Uterus (tissue), 4 donors: ENCODE measurements around the gene TINAGL1. TPM values are rescaled to one million over a fixed set of nuclear protein-coding genes. Genes with fewer than 3 reads are reported as not detected.
A peak's percentile ranks its signal among the peaks of the same experiment; 100 is the strongest.

ENCODE experiments used
- DNase-seq, 2 donors: peaks; one replicate each; pipeline ENCODE4 v3.0.0-alpha.2; 2019 to 2020
- H3K27ac ChIP-seq, 2 donors: fragments of 200-600 bp; sonication (generic); 1 replicate in 1 of 2; 2 replicates in 1 of 2; pipeline ENCODE4 v1.5.1; 2016 to 2018
- H3K27me3 ChIP-seq, 2 donors: fragments of 200-600 bp; sonication (generic); one replicate each; pipeline ENCODE4 v1.5.1; 2018 to 2019; ENCODE audit warnings: control low read depth in 1 of 2
- H3K36me3 ChIP-seq, 2 donors: fragments of 200-600 bp; sonication (generic); one replicate each; pipeline ENCODE4 v1.5.1; 2019; ENCODE audit warnings: control low read depth in 1 of 2
- H3K4me1 ChIP-seq, 2 donors: fragments of 200-600 bp; sonication (generic); one replicate each; pipeline ENCODE4 v1.5.1; 2018 to 2019; ENCODE audit warnings: control low read depth in 1 of 2
- H3K4me3 ChIP-seq, 2 donors: fragments of 200-600 bp; sonication (generic); 1 replicate in 1 of 2; 2 replicates in 1 of 2; pipeline ENCODE4 v1.5.1; 2018 to 2019; ENCODE audit warnings: mild to moderate bottlenecking in 1 of 2
- H3K9me3 ChIP-seq, 2 donors: fragments of 200-600 bp; sonication (generic); one replicate each; pipeline ENCODE4 v1.5.1; 2019; ENCODE audit warnings: control low read depth in 1 of 2
- CTCF ChIP-seq, 4 experiments: fragments of 200-600 bp in 2 of 4; fragments of 450-650 bp in 2 of 4; sonication (generic) in 2 of 4; IDR thresholded peaks; one replicate each; pipeline ENCODE4 v1.5.1; 2016 to 2019; ENCODE audit warnings: antibody characterized with exemption in 4 of 4, mild to moderate bottlenecking in 2 of 4, moderate library complexity in 1 of 4
- POLR2A ChIP-seq, 2 donors: fragments of 450-650 bp; IDR thresholded peaks; one replicate each; pipeline ENCODE4 v1.6.1; 2016; ENCODE audit warnings: antibody characterized with exemption in 2 of 2, mild to moderate bottlenecking in 1 of 2, moderate library complexity in 1 of 2
- intact Hi-C: fragments of 100-400 bp; cut with DNase I; formaldehyde crosslinking; loops from one replicate; pipeline ENCODE4 v1.15.1; 2023; ENCODE audit warnings: low total_unique reads
- total RNA-seq, 4 donors: library from RNA; depleted of rRNA in 3 of 4; stranded (reverse); fragments of >200 nt in 3 of 4; gene quantifications; one replicate each; pipeline versions ENCODE4 v1.1.0 to v1.2.4, GENCODE V29; 2014 to 2023
- donor health status: DM: yes; HTN: yes; CAD: no.

Gene TINAGL1
- total RNA-seq, 4 donors from 2014 or later = 104 to 247 (median 182) TPM

- no peaks in the 10 kb centered on the region for H3K27me3 ChIP-seq
- DNase-seq = no peak
- no peaks in the 10 kb centered on the region for H3K36me3 ChIP-seq
- H3K4me3 ChIP-seq = no peak overlapping the region
- H3K4me1 ChIP-seq = no peaks in the 10 kb centered on the region
- intact Hi-C loops = no loop called here
- no peak overlapping the region for H3K27ac ChIP-seq
- no peak for TF ChIP-seq POLR2A (IDR thresholded peaks at IDR 0.05)
- TF ChIP-seq CTCF (IDR thresholded peaks at IDR 0.05) = no peak
- H3K9me3 ChIP-seq = no peaks in the 10 kb centered on the region
Observed at GRCh38 chr1:31600641-31601040, 24.3 kb downstream of the TINAGL1 start.

GRCh38 chr1:31602081-31602480, 25.8 kb downstream of the TINAGL1 start:
- no peaks in the 10 kb centered on the region for H3K4me1 ChIP-seq
- no peaks in the 10 kb centered on the region for H3K9me3 ChIP-seq
- no peak overlapping the region for H3K27ac ChIP-seq
- H3K36me3 ChIP-seq = no peaks in the 10 kb centered on the region
- intact Hi-C loops = no loop called here
- no peak for TF ChIP-seq CTCF (IDR thresholded peaks at IDR 0.05)
- TF ChIP-seq POLR2A (IDR thresholded peaks at IDR 0.05) = no peak
- H3K27me3 ChIP-seq = no peaks in the 10 kb centered on the region
- no peak for DNase-seq
- no peak overlapping the region for H3K4me3 ChIP-seq

GRCh38 chr1:31605908-31606427, 29.7 kb downstream of the TINAGL1 start:
- Histone ChIP-seq H3K9me3 (no peaks in the 10 kb centered on the region), H3K36me3 (no peaks in the 10 kb centered on the region), H3K27ac (no peak overlapping the region), H3K4me1 (no peaks in the 10 kb centered on the region), H3K4me3 (no peak overlapping the region), H3K27me3 (no peaks in the 10 kb centered on the region)
- no peak for DNase-seq
- TF ChIP-seq POLR2A (IDR thresholded peaks at IDR 0.05) (no peak), CTCF (IDR thresholded peaks at IDR 0.05) (no peak)
- intact Hi-C loops = no loop called here

GRCh38 chr1:31607360-31607759, 31.0 kb downstream of the TINAGL1 start:
- Histone ChIP-seq H3K9me3 (no peaks in the 10 kb centered on the region), H3K27ac (no peak overlapping the region), H3K4me1 (no peaks in the 10 kb centered on the region), H3K4me3 (no peak overlapping the region), H3K36me3 (no peaks in the 10 kb centered on the region), H3K27me3 (no peaks in the 10 kb centered on the region)
- no peak for DNase-seq
- intact Hi-C loops = no loop called here
- no peak for TF ChIP-seq CTCF (IDR thresholded peaks at IDR 0.05)
- no peak for TF ChIP-seq POLR2A (IDR thresholded peaks at IDR 0.05)

GRCh38 chr1:31609514-31610118, 33.3 kb downstream of the TINAGL1 start:
- TF ChIP-seq POLR2A (IDR thresholded peaks at IDR 0.05) = no peak
- TF ChIP-seq CTCF (IDR thresholded peaks at IDR 0.05) = no peak
- no peaks in the 10 kb centered on the region for H3K4me1 ChIP-seq
- intact Hi-C loops = no loop called here
- no peak overlapping the region for H3K4me3 ChIP-seq
- H3K36me3 ChIP-seq = no peaks in the 10 kb centered on the region
- no peaks in the 10 kb centered on the region for H3K9me3 ChIP-seq
- no peak for DNase-seq
- no peaks in the 10 kb centered on the region for H3K27me3 ChIP-seq
- H3K27ac ChIP-seq = peak overlapping the region in 1 of 2 donors; percentile 55
